IPS DF 19.7 (cell line): ENCODE measurements around the gene HLA-DMB.

ENCODE experiments used
- DNase-seq: peaks from one replicate; pipeline ENCODE4 v3.0.0-alpha.2; 2013; ENCODE audit warnings: low read depth, low spot score

HLA-DMB gene

GRCh38 chr6:32971581-32972352, 30.9 kb upstream of the HLA-DMB start:
- no peak for DNase-seq

GRCh38 chr6:32971242-32971580, 30.4 kb upstream of the HLA-DMB start:
- DNase-seq = no peak

- DNase-seq = no peak
Observed at GRCh38 chr6:32970413-32971241, 29.8 kb upstream of the HLA-DMB start.

- no peak for DNase-seq
Observed at GRCh38 chr6:32969685-32970412, 29.0 kb upstream of the HLA-DMB start.

GRCh38 chr6:32968867-32969684, 28.2 kb upstream of the HLA-DMB start:
- DNase-seq = no peak

- no peak for DNase-seq
Observed at GRCh38 chr6:32968093-32968866, 27.5 kb upstream of the HLA-DMB start, which contains the start of gene BRD2. BRD2 (plus strand) TSS chr6:32968594; CDS start chr6:32972899, 4,305 bp downstream.

GRCh38 chr6:32967151-32968091, 26.6 kb upstream of the HLA-DMB start:
- no peak for DNase-seq

- no peak for DNase-seq
Observed at GRCh38 chr6:32964776-32965175, 23.9 kb upstream of the HLA-DMB start.

GRCh38 chr6:32963866-32964265, 23.0 kb upstream of the HLA-DMB start:
- no peak for DNase-seq

- DNase-seq = no peak
Observed at GRCh38 chr6:32962213-32962826, 21.5 kb upstream of the HLA-DMB start.

- no peak for DNase-seq
Observed at GRCh38 chr6:32960563-32960962, 19.7 kb upstream of the HLA-DMB start.

GRCh38 chr6:32956176-32956575, 15.3 kb upstream of the HLA-DMB start:
- DNase-seq = no peak

GRCh38 chr6:32954986-32955802, 14.4 kb upstream of the HLA-DMB start:
- DNase-seq = no peak

GRCh38 chr6:32954267-32954666, 13.4 kb upstream of the HLA-DMB start:
- no peak for DNase-seq

GRCh38 chr6:32953775-32954174, 12.9 kb upstream of the HLA-DMB start:
- DNase-seq = no peak

- DNase-seq = no peak
Observed at GRCh38 chr6:32952817-32953739, 12.2 kb upstream of the HLA-DMB start, which contains the start of gene HLA-DMA. HLA-DMA (minus strand) TSS chr6:32953097; CDS start chr6:32953036, 61 bp downstream.

- DNase-seq = no peak
Observed at GRCh38 chr6:32950449-32950848, 9.6 kb upstream of the HLA-DMB start.
